ENCODE data around the gene BCAS1.

DNA sequence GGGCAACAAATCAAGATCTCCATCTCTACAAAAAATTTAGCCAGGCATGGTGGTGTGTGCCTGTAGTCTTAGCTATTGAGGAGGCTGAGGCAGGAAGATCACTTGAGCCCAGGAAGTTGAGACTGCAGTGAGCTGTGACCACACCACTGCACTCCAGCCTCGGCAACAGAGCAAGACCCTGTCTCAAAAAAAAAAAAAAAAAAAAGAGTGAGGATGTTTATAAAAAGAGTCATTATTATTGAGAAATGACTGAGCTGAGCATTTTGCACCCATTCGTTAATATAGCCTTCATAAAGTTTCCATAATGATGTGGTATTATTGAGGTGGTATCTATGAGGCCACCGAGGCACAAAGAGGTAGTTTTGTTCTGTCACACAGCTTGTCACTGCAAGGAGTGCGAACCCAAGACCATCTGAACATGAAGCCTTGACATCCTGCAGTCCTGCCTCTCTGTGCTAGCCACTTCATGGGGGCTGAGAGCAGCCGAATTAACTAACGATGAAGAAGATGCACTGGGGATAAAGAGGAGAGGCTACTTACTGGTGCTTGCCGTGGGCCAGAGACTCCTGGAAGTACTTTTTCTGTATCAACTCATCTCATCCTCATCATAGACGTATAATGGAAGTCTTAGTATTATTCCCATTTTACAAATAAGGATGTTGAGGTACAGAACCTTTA is 175.5 kb downstream of the BCAS1 start:
- TF ChIP-seq DPF2 (IDR thresholded peaks at IDR 0.05) (no peak), EZH2 (IDR thresholded peaks at IDR 0.05; ENCODE audit: borderline replicate concordance, control insufficient read depth, low read depth, low read length) (no peak)
